ENCODE results near the gene RFC2. TPM values are rescaled to one million over a fixed set of nuclear protein-coding genes. Genes with fewer than 3 reads are reported as not detected.

RFC2 gene
- total and polyA plus RNA-seq, 10 of the 15 experiments (the other 5 are each of a cell fraction or from before 2014, with no cell fraction given), result 25.8 to 145 (median 90.9) TPM

GRCh38 chr7:74214816-74215630 lies 39.2 kb downstream of the RFC2 start:
- Histone ChIP-seq H3K9ac (ENCODE audit: control insufficient read depth, insufficient read depth, low read length) (peak overlapping the region; percentile 71), H3K9me3 (replicated peaks; ENCODE audit: control insufficient read depth, insufficient read depth, low read length) (no peaks in the 10 kb centered on the region), H2AFZ (ENCODE audit: control insufficient read depth, low read depth, low read length) (no peak overlapping the region), H3K27me3 (replicated peaks in 1 of 2; ENCODE audit: control insufficient read depth in 2 of 2, insufficient read depth in 2 of 2, low read length in 1 of 2) (no peaks in the 10 kb centered on the region), H3K79me2 (ENCODE audit: control insufficient read depth, insufficient read depth, low read length) (peaks cover 76% of the 10 kb centered on the region), H3K27ac (ENCODE audit: control insufficient read depth, insufficient read depth) (peak overlapping the region; percentile 95), H4K20me1 (ENCODE audit: control insufficient read depth, insufficient read depth) (no peaks in the 10 kb centered on the region), H3K4me1 (ENCODE audit: control insufficient read depth, insufficient read depth, low read length) (peaks cover 43% of the 10 kb centered on the region), H3K4me3 (peak overlapping the region; percentile 71), H3K4me2 (ENCODE audit: control insufficient read depth, insufficient read depth) (peak overlapping the region; percentile 88), H3K36me3 (ENCODE audit: control insufficient read depth in 2 of 2, insufficient read depth in 2 of 2, low read length in 1 of 2) (peaks cover 17 to 23% of the 10 kb centered on the region in 2 experiments)
- no peak for ATAC-seq
- intact Hi-C loops (cut with micrococcal nuclease; ENCODE audit: unreplicated experiment), result loop anchor here (5.0 kb wide), 2 partner anchors 37 to 442 kb away; partner anchors contain the start of genes GTF2I and RFC2
- ChIA-PET SMC1A (ENCODE audit: uncharacterized antibody, unreplicated experiment) (interaction anchor here (0.8 to 1.8 kb wide), 2 partner anchors 9 to 56 kb away, joined by 3 to 4 read pairs; no protein-coding TSS in a partner anchor), CTCF (interaction anchor here (0.5 to 3.0 kb wide), 2 partner anchors 8 to 43 kb away, joined by 3 to 17 read pairs; no protein-coding TSS in a partner anchor), POLR2A (interaction anchor here (0.6 to 4.8 kb wide), 6 partner anchors 15 to 152 kb away, joined by 3 to 37 read pairs (median 5); no protein-coding TSS in a partner anchor), RAD21 (ENCODE audit: unreplicated experiment) (interaction anchor here (0.9 to 2.4 kb wide), 2 partner anchors 70 to 74 kb away, joined by 3 to 11 read pairs; partner anchors contain the start of gene CLIP2)
- BruUV-seq (replicated peaks), result no TSS peak
- no peak for DNase-seq (ENCODE audit: low read depth, low spot score)
- 19% methylated on average over 21 of the region's 21 CpGs for WGBS (ENCODE audit: insufficient coverage, insufficient replicate concordance, low lambda C conversion rate, missing lambda C conversion rate)
- FAIRE-seq, result no peak
- in situ Hi-C loops (cut with MboI), result no loop called here
- TF ChIP-seq ETV6 (conservative IDR thresholded peaks at IDR 0.05 in 1 of 2, IDR thresholded peaks at IDR 0.05 in 1 of 2; ENCODE audit: borderline replicate concordance in 1 of 2, low read depth in 1 of 2) (no peak), NFXL1 (IDR thresholded peaks at IDR 0.05; ENCODE audit: borderline replicate concordance) (no peak), NFYB (IDR thresholded peaks at IDR 0.05; ENCODE audit: insufficient read depth, low read depth, low read length) (no peak), SIN3A (IDR thresholded peaks at IDR 0.05; ENCODE audit: low read depth, low read length) (no peak), BCL3 (IDR thresholded peaks at IDR 0.05; ENCODE audit: borderline replicate concordance, insufficient read depth, low read depth, low read length, poor library complexity, severe bottlenecking) (no peak), RAD21 (IDR thresholded peaks at IDR 0.05; ENCODE audit: insufficient read depth, low read depth, low read length) (no peak), ZBTB4 (CRISPR knock-in tag; IDR thresholded peaks at IDR 0.05) (no peak), NR2C2 (IDR thresholded peaks at IDR 0.05; ENCODE audit: borderline replicate concordance, control insufficient read depth, insufficient read length, low read depth) (no peak), ZNF274 (IDR thresholded peaks at IDR 0.05; ENCODE audit: insufficient read depth, insufficient read length) (no peak), ZBTB33 (IDR thresholded peaks at IDR 0.05) (no peak), USF1 (IDR thresholded peaks at IDR 0.05; ENCODE audit: borderline replicate concordance, extremely low read length, insufficient read depth, low read depth, low read length) (no peak), HDGF (IDR thresholded peaks at IDR 0.05) (no peak), ZNF217 (IDR thresholded peaks at IDR 0.05) (0 out of 2 replicates have a peak, but pooled peaks have one; percentile 39)
